DOHH2 (cell line): ENCODE measurements around the gene SPOP.

Source experiments
- EZH2phosphoT487 ChIP-seq: fragments of 200-600 bp; sonication (generic); IDR thresholded peaks from 2 replicates; pipeline ENCODE4 v1.6.1; 2017; ENCODE audit warnings: borderline replicate concordance, mild to moderate bottlenecking, antibody characterized with exemption, low read length, moderate library complexity, mixed read lengths
- TF ChIP-seq, protein P1 (sequence below): fragments of 200-600 bp; sonication (generic); IDR thresholded peaks from one replicate; pipeline ENCODE4 v1.5.1; 2014; ENCODE audit warnings: antibody characterized with exemption, mild to moderate bottlenecking, low read depth, low read length; ENCODE audit not compliant: poor library complexity, severe bottlenecking

DNA sequence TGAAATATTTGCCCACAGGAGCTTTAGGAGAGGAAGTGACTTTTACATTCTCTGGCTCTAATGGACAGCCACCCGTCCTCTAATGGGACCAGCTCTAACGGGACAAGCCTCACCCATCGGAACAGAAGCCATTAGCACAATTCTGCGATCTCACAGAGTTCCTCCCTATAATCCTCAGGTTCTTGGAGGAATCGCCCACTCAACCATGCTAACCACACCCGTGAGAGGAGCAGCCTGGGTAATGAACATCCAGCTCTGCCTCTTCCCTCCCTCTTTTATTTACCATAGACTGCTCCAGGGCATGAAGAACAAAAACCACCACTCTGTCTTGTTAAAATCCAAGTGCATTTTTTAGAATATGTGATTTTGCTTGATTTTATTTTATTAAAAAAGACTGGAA, 23.1 kb upstream of the SPOP start:
- TF ChIP-seq, protein P1, sequence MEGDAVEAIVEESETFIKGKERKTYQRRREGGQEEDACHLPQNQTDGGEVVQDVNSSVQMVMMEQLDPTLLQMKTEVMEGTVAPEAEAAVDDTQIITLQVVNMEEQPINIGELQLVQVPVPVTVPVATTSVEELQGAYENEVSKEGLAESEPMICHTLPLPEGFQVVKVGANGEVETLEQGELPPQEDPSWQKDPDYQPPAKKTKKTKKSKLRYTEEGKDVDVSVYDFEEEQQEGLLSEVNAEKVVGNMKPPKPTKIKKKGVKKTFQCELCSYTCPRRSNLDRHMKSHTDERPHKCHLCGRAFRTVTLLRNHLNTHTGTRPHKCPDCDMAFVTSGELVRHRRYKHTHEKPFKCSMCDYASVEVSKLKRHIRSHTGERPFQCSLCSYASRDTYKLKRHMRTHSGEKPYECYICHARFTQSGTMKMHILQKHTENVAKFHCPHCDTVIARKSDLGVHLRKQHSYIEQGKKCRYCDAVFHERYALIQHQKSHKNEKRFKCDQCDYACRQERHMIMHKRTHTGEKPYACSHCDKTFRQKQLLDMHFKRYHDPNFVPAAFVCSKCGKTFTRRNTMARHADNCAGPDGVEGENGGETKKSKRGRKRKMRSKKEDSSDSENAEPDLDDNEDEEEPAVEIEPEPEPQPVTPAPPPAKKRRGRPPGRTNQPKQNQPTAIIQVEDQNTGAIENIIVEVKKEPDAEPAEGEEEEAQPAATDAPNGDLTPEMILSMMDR = no peak
- TF ChIP-seq EZH2phosphoT487 = no peak
